Stimulated activated CD8-positive, alpha-beta memory T cell treated with anti-CD3 and anti-CD28 coated beads, Interleukin-7, amount 100 ng/mL, for 48 hours (primary cell): ENCODE measurements around the gene FGF12.
"Not testable (repeated sequence)": the region's sequence is repeated elsewhere in the genome, so short reads cannot be mapped to it uniquely, and the experiment has no call there.

ENCODE experiments used
- DNase-seq, 2 donors: peaks; one replicate each; pipeline ENCODE4 v3.0.0-alpha.2; 2020; ENCODE audit warnings: low read depth in 1 of 2; ENCODE audit errors: extremely low read depth in 1 of 2

The FGF12 gene

GRCh38 chr3:192727032-192727847 lies at the start of gene FGF12:
Gene FGF12, minus strand, starts transcription at chr3:192727541.
- no peak for DNase-seq

GRCh38 chr3:192774341-192774740 lies 47.0 kb upstream of the FGF12 start:
- DNase-seq: not testable (repeated sequence)

- DNase-seq: no peak
These were observed 45.0 kb upstream of the FGF12 start for GRCh38 chr3:192772240-192772894.

- DNase-seq: no peak
These were observed 31.3 kb upstream of the FGF12 start for GRCh38 chr3:192758654-192759053.

- no peak for DNase-seq
These were observed 23.8 kb upstream of the FGF12 start for GRCh38 chr3:192751148-192751547.

GRCh38 chr3:192750201-192750600 lies 22.9 kb upstream of the FGF12 start:
- DNase-seq: no peak

- DNase-seq: no peak
These were observed 20.4 kb upstream of the FGF12 start for GRCh38 chr3:192747746-192748145.

- no peak for DNase-seq
These were observed 19.8 kb upstream of the FGF12 start for GRCh38 chr3:192747145-192747544.

- DNase-seq: no peak
These were observed 17.8 kb upstream of the FGF12 start for GRCh38 chr3:192745150-192745549.

- DNase-seq: not testable (repeated sequence)
These were observed 17.3 kb upstream of the FGF12 start for GRCh38 chr3:192744604-192745003.

- no peak for DNase-seq
These were observed 10.2 kb upstream of the FGF12 start for GRCh38 chr3:192737506-192737905.

GRCh38 chr3:192731233-192731632 lies 3.9 kb upstream of the FGF12 start:
- no peak for DNase-seq

GRCh38 chr3:192726385-192726784 lies 956 bp downstream of the FGF12 start:
- no peak for DNase-seq

GRCh38 chr3:192719964-192720363 lies 7.4 kb downstream of the FGF12 start:
- DNase-seq: no peak

- no peak for DNase-seq
These were observed 9.2 kb downstream of the FGF12 start for GRCh38 chr3:192718156-192718555.

- DNase-seq: no peak
These were observed 12.2 kb downstream of the FGF12 start for GRCh38 chr3:192715126-192715525.

GRCh38 chr3:192711126-192711525 lies 16.2 kb downstream of the FGF12 start:
- not testable (repeated sequence) for DNase-seq

GRCh38 chr3:192710366-192710765 lies 17.0 kb downstream of the FGF12 start:
- no peak for DNase-seq

GRCh38 chr3:192706272-192706671 lies 21.1 kb downstream of the FGF12 start:
- DNase-seq: no peak

- DNase-seq: no peak
These were observed 26.5 kb downstream of the FGF12 start for GRCh38 chr3:192700885-192701284.

- DNase-seq: no peak
These were observed 30.3 kb downstream of the FGF12 start for GRCh38 chr3:192696943-192697587.
